ENCODE measurements around the gene TGIF2. TPM values are rescaled to one million over a fixed set of nuclear protein-coding genes. Genes with fewer than 3 reads are reported as not detected.

Gene TGIF2
- total RNA-seq, 1 donor = 10.9 TPM

DNA sequence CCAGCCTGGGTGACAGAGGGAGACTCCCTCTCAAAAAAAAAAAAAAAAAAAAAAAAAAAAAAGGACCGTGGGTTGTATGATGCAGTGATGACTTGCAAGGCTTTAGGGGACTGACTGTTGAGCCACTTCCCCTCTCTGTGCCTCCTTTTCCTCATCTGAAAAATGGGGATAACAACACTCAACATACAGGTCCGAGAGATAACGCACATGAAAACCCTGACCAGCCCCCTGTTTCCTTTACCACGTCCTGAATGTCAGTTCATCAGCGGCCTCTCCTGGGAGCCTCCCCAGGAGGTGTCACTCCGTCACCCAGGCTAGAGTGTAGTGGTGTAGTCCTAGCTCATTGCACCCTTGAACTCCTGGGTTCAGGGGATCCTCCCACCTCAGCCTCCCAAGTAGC lies 68.7 kb downstream of the TGIF2 start:
- Histone ChIP-seq H3K36me3 (ENCODE audit: insufficient read depth, low read length) (no peaks in the 10 kb centered on the region), H3K4me1 (ENCODE audit: insufficient read depth, low read length) (no peaks in the 10 kb centered on the region), H3K9me3 (ENCODE audit: low read depth, low read length) (no peaks in the 10 kb centered on the region), H4K20me1 (ENCODE audit: insufficient read depth, low read length) (no peaks in the 10 kb centered on the region), H3K79me2 (ENCODE audit: insufficient read depth, low read length) (no peaks in the 10 kb centered on the region), H3K27me3 (ENCODE audit: insufficient read depth, low read length) (no peaks in the 10 kb centered on the region), H2AFZ (ENCODE audit: low read length) (no peak overlapping the region), H3K4me2 (ENCODE audit: insufficient read depth, low read length) (no peak overlapping the region), H3K4me3 (ENCODE audit: insufficient read depth, low read length) (no peak overlapping the region), H3K27ac (ENCODE audit: low read depth, low read length) (no peak overlapping the region)
- TF ChIP-seq CTCF (IDR thresholded peaks at IDR 0.05; ENCODE audit: extremely low read depth, low read depth, low read length) = no peak
- no peak for DNase-seq (ENCODE audit: insufficient read length, low spot score, missing footprints)

Small RNAs within 50 kb of the gene (small RNA-seq; reads per million reads assigned to genes)
- gene RF00017 = not detected

Other genes starting within 250 kb of the TGIF2 start
- gene MYL9, start 32.1 kb upstream of the TGIF2 start, total RNA-seq = 135 and 141 TPM in 2 replicates
- 54.2 and 59.7 TPM in 2 replicates for gene RAB5IF, start 32.2 kb downstream of the TGIF2 start, total RNA-seq
- under 0.01 and 0.36 TPM in 2 replicates for gene SLA2, start 72.6 kb downstream of the TGIF2 start, total RNA-seq
- gene NDRG3, start 172.5 kb downstream of the TGIF2 start, total RNA-seq = 26.4 and 31.2 TPM in 2 replicates
- gene DSN1, start 200.2 kb downstream of the TGIF2 start, total RNA-seq = 8.0 and 9.7 TPM in 2 replicates